H7 (cell line): ENCODE measurements around the gene CCDC107. TPM values are rescaled to one million over a fixed set of nuclear protein-coding genes. Genes with fewer than 3 reads are reported as not detected.
A peak's percentile ranks its signal among the peaks of the same experiment; 100 is the strongest.
"Not testable (repeated sequence)": the region's sequence is repeated elsewhere in the genome, so short reads cannot be mapped to it uniquely, and the experiment has no call there.

ENCODE experiments used
- DNase-seq: peaks from one replicate; pipeline ENCODE4 v3.0.0; 2012
- H3K27me3 ChIP-seq: 2 replicates; pipeline ENCODE4 v1.6.0; 2011; ENCODE audit warnings: mild to moderate bottlenecking, low read length; ENCODE audit not compliant: control insufficient read depth, insufficient read depth
- H3K36me3 ChIP-seq: replicated peaks from 2 replicates; pipeline ENCODE4 v1.5.1; 2011; ENCODE audit warnings: low read length; ENCODE audit not compliant: control insufficient read depth, insufficient read depth
- H3K4me3 ChIP-seq: 2 replicates; pipeline ENCODE4 v1.5.1; 2011; ENCODE audit warnings: low read depth, mild to moderate bottlenecking, control low read depth, low read length, moderate library complexity; ENCODE audit not compliant: insufficient read depth
- total RNA-seq: library from RNA; depleted of rRNA; stranded (reverse); fragments of >200 nt; shearing (Covaris generic); gene quantifications from 2 replicates; pipeline ENCODE4 v1.2.3, GENCODE V29; 2014; rRNA removed

The CCDC107 gene
- 4.1 and 9.3 TPM in 2 replicates for total RNA-seq

DNA sequence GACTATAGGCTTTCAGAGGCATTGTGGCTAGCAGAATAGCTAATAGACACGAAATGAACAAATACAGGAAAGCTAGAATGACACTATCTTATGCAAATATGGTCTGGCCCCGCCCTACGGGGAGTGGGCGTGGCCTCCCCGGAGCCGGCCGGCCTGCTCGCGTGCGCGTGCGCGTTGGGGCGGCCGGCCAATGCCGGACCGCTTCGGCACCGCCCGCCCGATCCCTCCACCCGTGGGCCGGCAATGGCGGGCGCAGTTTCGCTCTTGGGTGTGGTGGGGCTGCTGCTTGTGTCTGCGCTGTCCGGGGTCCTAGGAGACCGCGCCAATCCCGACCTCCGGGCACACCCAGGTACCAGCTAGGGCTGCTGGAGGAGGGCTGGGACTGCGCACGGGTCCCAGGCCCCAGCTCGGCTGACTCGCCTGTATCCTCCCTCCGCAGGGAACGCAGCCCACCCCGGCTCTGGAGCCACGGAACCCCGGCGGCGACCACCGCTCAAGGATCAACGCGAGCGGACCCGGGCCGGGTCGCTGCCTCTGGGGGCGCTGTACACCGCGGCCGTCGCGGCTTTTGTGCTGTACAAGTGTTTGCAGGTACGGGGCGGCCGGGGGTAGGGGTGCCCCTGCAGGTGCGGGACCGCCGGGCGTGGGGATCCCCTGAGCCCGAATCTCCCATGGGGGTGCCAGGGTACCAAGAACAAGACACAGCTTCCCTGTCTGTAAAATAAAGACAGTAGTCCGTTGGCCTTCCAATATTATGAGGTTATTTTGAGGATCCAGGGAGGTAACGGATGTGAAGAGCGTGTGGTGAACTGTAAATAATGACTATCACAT lies at the start of gene CCDC107:
Gene CCDC107 (plus strand): TSS at position 156 of the 831 bp plus-strand sequence. CDS start 88 bp downstream, at position 244.
- Histone ChIP-seq H3K4me3 (peak within 1 kb of the TSS; percentile 90), H3K27me3 (no peaks in the 10 kb centered on the region), H3K36me3 (peaks cover 18% of the 10 kb centered on the region)
- DNase-seq = peak; percentile 99

DNA sequence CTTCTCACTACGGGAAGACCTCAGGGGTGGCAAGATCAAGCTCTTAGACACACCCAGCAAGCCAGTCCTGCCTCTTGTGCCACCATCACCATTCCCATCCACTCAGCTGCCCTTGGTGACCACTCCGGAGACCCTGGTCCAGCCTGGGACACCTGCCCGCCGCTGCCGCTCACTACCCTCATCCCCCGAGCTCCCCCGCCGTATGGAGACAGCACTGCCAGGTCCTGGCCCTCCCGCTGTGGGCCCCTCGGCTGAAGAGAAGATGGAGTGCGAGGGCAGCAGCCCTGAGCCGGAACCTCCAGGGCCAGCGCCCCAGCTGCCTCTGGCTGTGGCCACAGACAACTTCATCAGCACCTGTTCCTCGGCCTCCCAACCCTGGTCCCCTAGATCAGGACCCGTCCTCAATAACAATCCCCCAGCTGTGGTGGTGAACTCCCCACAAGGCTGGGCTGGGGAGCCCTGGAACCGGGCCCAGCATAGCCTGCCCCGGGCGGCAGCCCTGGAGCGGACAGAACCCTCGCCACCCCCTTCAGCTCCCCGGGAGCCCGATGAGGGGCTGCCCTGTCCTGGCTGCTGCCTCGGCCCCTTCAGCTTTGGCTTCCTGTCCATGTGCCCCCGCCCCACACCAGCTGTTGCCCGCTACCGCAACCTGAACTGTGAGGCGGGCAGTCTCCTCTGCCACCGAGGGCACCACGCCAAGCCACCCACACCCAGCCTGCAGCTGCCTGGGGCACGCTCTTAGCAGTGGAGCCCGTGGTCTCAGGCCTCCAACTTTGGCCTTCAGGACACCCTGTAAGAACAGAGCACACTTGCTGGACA lies 48.9 kb upstream of the CCDC107 start:
- Histone ChIP-seq H3K36me3 (peaks cover 12% of the 10 kb centered on the region), H3K4me3 (no peak overlapping the region), H3K27me3 (peaks cover 1% of the 10 kb centered on the region; the same call in 1 of the 2 replicates)
- peak; percentile 39 for DNase-seq

DNA sequence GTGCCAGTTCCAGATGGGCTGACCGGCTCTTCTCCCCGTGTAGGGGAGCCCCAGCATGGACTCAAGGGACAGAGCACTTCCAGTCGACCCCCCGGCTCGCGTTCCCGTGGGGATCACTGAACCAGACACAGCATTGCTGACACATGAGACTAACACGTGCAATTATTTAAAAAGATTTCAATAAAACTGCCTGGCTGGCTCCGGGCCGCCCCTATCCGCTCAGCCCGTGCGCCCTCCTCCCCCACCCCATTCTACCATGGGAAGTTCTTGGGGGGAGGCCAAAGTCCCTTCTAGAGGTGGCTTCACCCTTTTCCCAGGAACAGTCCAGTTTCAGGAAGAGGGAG lies 48.3 kb upstream of the CCDC107 start:
- DNase-seq = no peak
- H3K27me3 ChIP-seq = peaks cover 4% of the 10 kb centered on the region; the same call in 1 of the 2 replicates
- H3K4me3 ChIP-seq = no peak overlapping the region
- H3K36me3 ChIP-seq = peaks cover 12% of the 10 kb centered on the region

GRCh38 chr9:35611230-35611797 lies 46.8 kb upstream of the CCDC107 start:
- DNase-seq = peak; percentile 82
- Histone ChIP-seq H3K4me3 (no peak overlapping the region), H3K27me3 (peaks cover 15% of the 10 kb centered on the region), H3K36me3 (peaks cover 12% of the 10 kb centered on the region)

- peaks cover 23% of the 10 kb centered on the region for H3K27me3 ChIP-seq
- H3K36me3 ChIP-seq = peaks cover 12% of the 10 kb centered on the region
- not testable (repeated sequence) for DNase-seq, H3K4me3 ChIP-seq
Measured at GRCh38 chr9:35612066-35612465, 46.0 kb upstream of the CCDC107 start.

DNA sequence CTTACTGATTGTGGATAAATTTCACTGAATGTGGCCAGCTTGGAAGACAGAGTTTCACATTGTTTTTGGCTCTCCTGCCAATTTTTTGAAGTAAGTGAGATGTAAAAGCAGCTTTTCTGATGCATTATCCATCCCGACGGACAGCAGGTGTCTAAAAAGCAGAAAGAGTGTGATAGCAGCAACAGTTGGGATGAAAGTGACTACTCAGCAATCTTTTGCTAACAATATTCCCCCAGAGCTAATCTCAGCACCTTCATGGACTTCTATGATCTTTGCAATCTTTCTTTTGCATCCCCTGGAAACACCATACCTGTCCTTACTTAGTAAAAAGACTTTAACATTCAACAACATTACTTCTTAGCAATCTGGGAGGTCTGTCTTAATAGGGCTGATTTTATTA lies 45.2 kb upstream of the CCDC107 start:
- Histone ChIP-seq H3K4me3 (no peak overlapping the region), H3K36me3 (peaks cover 10% of the 10 kb centered on the region), H3K27me3 (peaks cover 31% of the 10 kb centered on the region)
- DNase-seq = no peak

- H3K27me3 ChIP-seq = peaks cover 39% of the 10 kb centered on the region
- no peaks in the 10 kb centered on the region for H3K36me3 ChIP-seq
- H3K4me3 ChIP-seq = peak overlapping the region; percentile 57; the same call in 1 of the 2 replicates
- DNase-seq = peak; percentile 34
Measured at GRCh38 chr9:35615981-35616680, 42.0 kb upstream of the CCDC107 start.

DNA sequence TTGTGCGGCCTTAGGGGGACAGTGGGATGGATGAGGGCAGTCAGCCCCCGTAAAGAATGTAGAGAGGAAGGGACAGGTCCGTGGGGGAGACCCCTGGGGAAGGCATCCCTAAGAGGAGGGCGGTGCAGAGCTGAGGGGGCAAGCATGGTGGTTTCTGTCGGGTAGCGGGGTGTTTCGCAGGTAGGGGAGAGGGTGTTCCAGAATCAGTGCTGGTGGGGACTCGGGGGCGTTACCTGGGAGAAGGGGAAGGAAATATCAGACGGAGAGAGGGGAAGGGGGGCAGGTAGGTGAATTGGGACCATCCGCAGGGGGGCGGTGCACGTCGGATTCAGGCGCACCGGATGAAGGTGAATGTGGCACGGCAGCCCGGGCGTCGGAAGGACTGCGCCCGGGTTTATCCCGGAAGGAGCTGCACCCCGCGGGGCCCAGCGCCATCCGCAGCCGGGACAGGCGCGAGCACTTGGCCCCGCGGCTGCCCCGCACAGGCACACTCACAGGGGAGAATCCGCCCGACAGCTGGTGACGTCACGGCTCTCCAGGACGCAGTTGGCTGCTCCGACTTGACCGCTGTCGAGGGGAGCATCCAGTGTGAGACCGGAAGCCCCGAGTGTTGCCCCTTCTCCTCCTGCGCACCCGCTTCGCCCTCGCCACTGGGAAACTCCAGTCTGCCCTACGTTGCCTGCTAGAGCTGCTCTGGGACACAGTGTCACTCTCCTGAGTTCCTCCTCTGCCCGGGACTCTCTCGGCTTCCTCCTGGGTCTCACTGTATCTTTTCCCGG lies 41.2 kb upstream of the CCDC107 start:
- peaks cover 39% of the 10 kb centered on the region for H3K27me3 ChIP-seq

GRCh38 chr9:35617548-35617947 lies 40.5 kb upstream of the CCDC107 start:
- Histone ChIP-seq H3K27me3 (peaks cover 39% of the 10 kb centered on the region), H3K4me3 (peak overlapping the region; percentile 57), H3K36me3 (no peaks in the 10 kb centered on the region)
- DNase-seq = no peak

More for the DNA sequence above, 41.2 kb upstream of the CCDC107 start:
- Histone ChIP-seq H3K4me3 (peak overlapping the region; percentile 57), H3K36me3 (no peaks in the 10 kb centered on the region)
- peak; percentile 87 for DNase-seq

GRCh38 chr9:35618325-35618727 lies 39.8 kb upstream of the CCDC107 start, which contains the start of gene CD72:
CD72 (minus strand) TSS chr9:35618413; CDS start chr9:35618303, 110 bp downstream.
- peak; percentile 15 for DNase-seq
- no peaks in the 10 kb centered on the region for H3K36me3 ChIP-seq
- H3K27me3 ChIP-seq = peaks cover 37% of the 10 kb centered on the region
- H3K4me3 ChIP-seq = peak within 1 kb of the TSS; percentile 57

DNA sequence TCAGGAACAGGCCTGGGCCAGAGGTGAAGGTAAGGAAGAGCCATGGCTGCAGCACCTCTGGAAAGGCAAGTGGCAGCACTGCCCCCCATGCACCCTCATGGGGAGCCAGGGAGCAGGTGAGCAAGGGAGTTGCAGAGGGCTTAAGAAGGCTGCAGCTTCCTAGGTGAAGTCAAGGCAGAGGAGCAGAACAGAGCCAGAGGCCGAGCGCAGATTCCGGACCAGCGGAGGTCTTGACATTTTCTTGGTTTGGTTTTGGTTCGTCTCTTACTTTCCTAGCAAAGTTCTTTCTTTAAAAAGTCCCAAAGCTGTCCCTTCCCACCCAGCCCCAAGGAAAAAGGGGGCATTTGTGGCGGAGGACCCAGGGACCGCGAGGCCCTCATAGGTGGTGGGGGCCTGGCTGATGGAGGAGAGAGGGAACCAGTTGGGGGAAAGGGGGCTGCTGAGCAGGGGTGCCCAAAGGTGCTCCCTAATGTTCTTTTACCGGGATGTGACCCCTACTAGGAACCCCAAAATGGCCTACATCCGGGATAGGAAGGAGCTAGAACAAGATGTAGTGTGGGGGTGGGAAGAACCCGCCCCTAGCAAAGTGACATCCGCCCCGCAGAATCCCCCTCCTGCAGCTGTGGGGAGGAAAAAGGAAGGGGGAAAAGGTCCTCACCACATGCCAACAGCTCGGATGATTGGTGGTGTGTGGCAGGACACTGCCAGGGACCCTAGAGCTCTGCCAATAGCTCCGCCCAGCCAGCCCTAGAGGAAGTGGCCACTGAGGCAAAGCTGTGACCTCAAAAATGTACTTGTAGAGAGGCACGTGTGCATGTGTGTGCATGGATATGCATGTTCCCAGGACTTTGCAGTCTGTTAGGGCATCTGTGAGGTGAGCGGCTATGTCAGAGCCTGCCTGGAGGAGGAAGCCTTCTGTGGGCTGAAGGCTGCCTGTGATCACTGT lies 39.0 kb upstream of the CCDC107 start:
- H3K27me3 ChIP-seq = peaks cover 37% of the 10 kb centered on the region
- H3K4me3 ChIP-seq = no peak overlapping the region
- H3K36me3 ChIP-seq = no peaks in the 10 kb centered on the region
- DNase-seq = peak; percentile 14

- DNase-seq = no peak
- peaks cover 35% of the 10 kb centered on the region for H3K27me3 ChIP-seq
- no peak overlapping the region for H3K4me3 ChIP-seq
- H3K36me3 ChIP-seq = no peaks in the 10 kb centered on the region
Measured at GRCh38 chr9:35619800-35620158, 38.3 kb upstream of the CCDC107 start.

DNA sequence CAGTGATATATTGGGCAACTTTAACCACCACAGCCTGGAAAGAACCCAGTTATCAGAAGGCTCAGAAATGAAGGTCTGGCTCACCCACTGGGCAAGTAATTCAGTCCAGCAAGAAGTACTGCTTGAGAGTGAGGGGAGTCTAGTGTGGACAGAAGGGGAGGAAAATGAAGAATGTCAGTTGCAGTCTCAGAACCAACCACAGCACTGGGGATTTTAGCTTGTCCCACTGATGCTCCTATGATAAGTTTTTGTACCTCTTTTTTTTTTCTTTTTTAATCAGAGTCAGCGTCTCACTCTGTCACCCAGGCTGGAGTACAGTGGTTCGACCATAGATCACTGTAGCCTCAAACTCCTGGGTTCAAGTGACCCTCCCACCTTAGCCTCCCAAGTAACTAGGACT lies 30.5 kb upstream of the CCDC107 start:
- no peak for DNase-seq
- H3K36me3 ChIP-seq = no peaks in the 10 kb centered on the region
- H3K27me3 ChIP-seq = no peaks in the 10 kb centered on the region
- no peak overlapping the region for H3K4me3 ChIP-seq
